KBM-7 (cell line): ENCODE data around the gene SYT2.
"Not testable (repeated sequence)": the region's sequence is repeated elsewhere in the genome, so short reads cannot be mapped to it uniquely, and the experiment has no call there.

ENCODE experiments used
- DNase-seq: peaks from one replicate; pipeline ENCODE4 v3.0.0-alpha.2; 2015
- in situ Hi-C: fragments of 300-500 bp; cut with MboI; formaldehyde crosslinking; loops from 2 replicates; pipeline ENCODE4 v1.14.3; 2020; ENCODE audit warnings: low sequenced_read_pairs, low pct_unique_long_range_greater_than_20kb, mixed read lengths

Gene SYT2

GRCh38 chr1:202586871-202587270, 123.4 kb downstream of the SYT2 start:
- in situ Hi-C loops, result no loop called here
- no peak for DNase-seq

DNA sequence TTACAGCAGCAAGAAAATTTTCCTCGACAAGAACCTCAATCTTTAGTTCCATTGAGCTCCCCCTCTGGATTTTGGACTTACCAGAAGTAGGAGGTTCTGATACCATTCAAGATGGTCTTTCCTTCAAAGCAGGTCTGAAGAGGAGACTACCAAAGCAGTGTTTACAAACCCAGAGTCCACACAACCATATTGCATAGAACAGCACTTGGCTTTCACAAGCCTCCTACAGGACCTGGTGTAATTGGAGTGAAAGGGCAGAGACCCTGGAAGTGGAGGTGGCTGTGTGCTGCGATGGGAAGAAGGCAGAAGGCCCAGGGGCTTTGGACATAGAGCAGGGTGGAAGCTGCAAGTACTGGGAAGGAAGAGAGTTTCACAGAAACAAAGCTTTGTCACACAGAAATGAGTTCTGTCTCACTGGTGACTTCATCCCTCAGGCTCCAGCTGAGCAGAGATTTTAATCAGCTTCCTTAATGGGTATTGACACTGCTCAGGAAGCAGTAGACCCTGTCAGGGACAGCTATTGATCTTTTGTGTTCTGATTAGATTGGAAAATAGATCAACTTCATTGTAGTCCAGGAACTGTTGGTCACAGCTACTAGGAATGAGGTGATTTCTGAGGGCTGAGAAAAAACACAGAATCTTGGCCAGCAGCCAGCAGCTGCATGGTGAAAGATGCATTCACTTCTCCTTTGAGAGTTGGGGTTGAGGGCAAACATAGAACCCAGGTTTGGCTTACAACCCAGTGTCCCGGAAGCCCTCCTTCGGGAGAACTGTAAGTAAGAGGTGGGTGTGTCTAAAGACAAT, 124.0 kb downstream of the SYT2 start:
- peak; percentile 26 for DNase-seq
- in situ Hi-C loops, result no loop called here

- DNase-seq, result no peak
- in situ Hi-C loops, result no loop called here
Measured at GRCh38 chr1:202585590-202585933, 124.7 kb downstream of the SYT2 start.

GRCh38 chr1:202584707-202585589, 125.3 kb downstream of the SYT2 start:
- no peak for DNase-seq
- in situ Hi-C loops, result no loop called here

DNA sequence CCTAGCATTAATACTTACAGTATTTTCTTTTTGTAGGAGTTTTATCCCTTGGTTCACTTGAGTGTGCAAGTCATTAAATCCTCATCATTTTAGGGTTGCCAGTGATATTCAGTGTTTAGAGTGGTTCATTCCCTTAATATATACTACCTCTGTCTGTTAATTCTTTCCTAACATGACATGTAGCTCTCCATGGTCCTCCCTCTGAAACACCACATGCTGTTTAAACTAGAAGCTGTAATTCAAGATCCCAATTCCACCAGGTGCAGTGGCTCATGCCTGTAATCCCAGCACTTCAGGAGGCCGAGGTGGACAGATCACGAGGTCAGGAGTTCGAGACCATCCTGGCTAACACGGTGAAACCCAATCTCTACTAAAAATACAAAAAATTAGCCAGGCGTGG, 127.9 kb downstream of the SYT2 start:
- in situ Hi-C loops, result not testable (repeated sequence)

DNA sequence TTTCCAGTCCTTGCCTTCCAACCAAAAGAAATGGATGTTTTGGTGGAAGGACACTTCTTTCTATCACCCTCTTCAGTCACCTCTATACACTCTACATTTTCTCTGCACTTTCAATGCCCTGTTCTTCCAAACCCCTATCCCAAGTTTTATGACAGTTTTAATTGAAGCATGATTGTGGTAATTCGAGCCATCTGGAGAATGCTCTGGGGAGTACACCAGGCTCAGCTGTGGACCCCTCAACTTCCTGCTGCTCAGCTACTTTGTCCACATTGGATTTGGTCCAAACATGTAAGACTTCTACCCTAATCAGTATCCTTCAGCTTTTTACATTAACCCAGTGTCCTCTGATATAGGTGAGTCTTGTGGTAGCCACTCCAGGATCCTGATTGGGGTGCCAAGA, 129.6 kb downstream of the SYT2 start:
- in situ Hi-C loops, result no loop called here
- no peak for DNase-seq

More for the DNA sequence above, 127.9 kb downstream of the SYT2 start:
- not testable (repeated sequence) for DNase-seq

- in situ Hi-C loops, result no loop called here
- DNase-seq, result no peak
Measured at GRCh38 chr1:202579806-202580205, 130.4 kb downstream of the SYT2 start.

DNA sequence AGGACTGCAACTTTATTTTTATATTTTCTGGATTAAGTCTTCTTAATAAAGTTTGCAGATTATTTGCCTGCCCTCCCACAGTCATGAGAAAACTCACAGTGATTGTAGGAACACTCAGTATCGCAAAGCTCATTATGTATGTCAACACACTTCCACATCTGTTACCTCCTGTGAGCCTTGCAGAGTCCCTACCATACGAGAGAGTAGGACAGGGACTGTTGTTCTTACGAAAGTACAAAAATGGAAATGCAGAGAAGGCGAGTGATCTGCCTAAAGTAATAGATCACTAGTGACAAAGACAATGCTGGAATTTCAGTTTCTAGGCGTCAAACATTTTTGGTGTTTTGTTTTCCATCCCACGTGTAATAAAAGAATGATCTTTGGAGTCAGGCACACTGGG, 131.7 kb downstream of the SYT2 start:
- in situ Hi-C loops, result no loop called here
- no peak for DNase-seq

DNA sequence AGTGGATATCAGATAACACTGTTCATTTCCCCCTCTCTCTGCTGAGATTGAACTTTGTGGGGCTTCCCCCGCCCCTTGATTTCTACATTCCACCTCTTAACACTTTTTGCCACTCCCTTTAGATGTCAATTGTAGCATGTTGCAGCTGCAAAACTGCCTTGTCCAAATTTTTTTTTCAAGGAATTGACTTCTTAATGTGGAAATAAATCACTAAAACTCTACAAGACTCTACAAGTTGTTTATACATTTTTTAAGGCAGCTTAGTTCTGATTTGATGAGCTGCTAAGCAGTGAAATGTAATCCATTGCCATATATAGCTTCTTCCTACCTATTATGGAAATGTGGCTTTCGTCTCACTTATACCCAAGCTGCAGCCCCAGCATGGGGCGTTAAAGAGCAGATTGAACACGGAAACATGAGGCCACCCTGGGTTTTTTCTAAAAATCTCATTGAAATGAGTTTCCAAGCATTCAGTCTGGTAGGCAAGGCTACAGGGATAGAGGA, 132.2 kb downstream of the SYT2 start:
- in situ Hi-C loops, result no loop called here
- DNase-seq, result no peak

DNA sequence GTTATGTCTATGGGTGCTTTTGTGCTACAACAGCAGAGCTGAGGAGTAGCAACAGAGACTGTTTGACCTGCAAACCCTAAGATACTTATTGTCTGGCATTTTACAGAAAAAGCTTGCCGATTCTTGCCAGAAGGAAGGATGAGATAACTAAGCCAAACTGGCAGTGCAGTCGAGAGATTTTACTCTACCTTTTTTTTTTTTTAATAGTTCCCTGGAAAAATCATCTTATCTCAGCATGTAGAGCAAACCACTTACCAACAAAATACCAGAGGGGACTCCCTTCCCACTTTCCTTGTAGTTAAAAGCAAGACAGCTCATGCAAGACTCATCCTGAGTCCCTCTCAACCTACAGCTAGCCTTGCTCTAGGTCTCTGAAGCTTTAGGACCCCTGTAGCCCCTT, 132.9 kb downstream of the SYT2 start:
- in situ Hi-C loops, result no loop called here
- no peak for DNase-seq

GRCh38 chr1:202576816-202577215, 133.4 kb downstream of the SYT2 start:
- no peak for DNase-seq
- in situ Hi-C loops, result no loop called here

DNA sequence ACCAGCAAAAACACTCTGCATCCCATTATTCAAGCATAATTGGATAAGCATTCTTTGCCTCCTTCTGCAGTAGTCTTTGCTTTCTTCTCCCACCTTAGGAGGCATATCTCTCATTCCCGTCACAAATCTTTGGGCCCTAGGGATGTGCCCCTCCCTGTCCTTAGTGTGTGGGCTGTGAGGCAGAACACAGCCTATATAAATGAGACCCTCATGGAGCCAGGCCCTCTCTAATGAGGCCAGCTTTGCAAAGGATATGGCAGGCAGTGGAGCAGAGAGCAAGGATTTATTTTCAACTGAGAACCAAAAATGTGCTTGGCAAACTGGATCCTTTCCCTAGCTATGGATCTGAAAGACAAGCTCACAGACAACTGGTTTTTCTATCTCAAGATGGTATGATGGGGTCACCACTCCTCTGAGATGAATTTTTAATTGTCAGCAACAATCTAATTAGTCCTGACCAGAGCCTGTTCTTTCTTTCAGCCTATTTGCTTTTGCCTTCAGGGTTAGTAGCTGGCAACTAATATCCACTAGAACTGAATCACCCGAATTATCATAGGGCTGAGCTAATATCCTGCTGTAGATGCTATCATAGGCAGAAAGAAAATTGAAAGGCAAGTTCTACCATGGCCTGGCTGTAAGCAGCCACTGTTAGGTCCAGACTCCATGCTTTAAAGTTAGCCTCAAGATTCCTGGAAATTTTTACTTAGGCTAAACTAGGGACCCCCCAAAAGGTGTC, 134.2 kb downstream of the SYT2 start:
- in situ Hi-C loops, result no loop called here
- DNase-seq, result no peak

GRCh38 chr1:202572867-202573266, 137.4 kb downstream of the SYT2 start:
- DNase-seq, result no peak
- in situ Hi-C loops, result no loop called here

- in situ Hi-C loops, result no loop called here
- DNase-seq, result peak; percentile 58
Measured at GRCh38 chr1:202571719-202572339, 138.4 kb downstream of the SYT2 start.

GRCh38 chr1:202569393-202570322, 140.6 kb downstream of the SYT2 start:
- in situ Hi-C loops, result no loop called here

DNA sequence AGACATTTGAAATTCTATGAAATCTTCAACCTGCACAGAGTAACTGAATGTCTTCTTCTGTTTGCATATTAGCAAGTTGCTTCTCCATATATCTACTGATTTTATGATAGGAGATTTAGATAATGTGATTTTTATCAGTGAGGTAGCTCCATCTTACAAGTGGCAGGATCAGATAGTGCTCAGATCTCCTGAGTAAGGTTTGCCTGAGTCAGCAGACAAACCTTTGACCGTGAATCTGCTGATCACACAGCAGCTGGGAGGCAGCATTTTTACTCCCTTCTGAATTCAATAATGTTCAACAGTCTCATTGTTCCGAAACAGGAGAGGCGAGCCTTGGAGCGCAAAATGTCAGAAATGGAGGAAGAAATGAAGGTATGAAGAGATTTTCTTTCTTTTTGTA, 141.4 kb downstream of the SYT2 start:
- no peak for DNase-seq
- in situ Hi-C loops, result no loop called here

More at GRCh38 chr1:202569393-202570322, 140.6 kb downstream of the SYT2 start:
- DNase-seq, result no peak

DNA sequence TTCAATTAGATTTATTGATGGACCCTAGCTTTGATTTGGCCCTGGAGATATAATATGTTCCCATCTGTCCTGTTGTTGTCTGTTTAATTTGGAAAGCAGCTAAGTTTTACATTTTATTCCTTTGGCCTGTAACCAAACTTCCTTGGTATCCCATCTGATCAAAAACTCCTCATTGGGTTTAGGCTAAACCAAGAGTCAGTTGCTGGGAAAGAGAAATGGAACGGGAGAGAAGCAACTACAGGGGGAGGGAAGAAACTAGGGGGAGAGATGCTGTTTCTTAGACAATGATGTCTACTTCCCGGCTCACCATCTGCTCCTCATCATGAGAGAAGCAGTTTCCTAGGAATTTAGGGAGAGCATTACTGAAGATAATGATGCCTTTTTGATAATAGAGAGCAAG, 141.8 kb downstream of the SYT2 start:
- DNase-seq, result no peak
- in situ Hi-C loops, result no loop called here

DNA sequence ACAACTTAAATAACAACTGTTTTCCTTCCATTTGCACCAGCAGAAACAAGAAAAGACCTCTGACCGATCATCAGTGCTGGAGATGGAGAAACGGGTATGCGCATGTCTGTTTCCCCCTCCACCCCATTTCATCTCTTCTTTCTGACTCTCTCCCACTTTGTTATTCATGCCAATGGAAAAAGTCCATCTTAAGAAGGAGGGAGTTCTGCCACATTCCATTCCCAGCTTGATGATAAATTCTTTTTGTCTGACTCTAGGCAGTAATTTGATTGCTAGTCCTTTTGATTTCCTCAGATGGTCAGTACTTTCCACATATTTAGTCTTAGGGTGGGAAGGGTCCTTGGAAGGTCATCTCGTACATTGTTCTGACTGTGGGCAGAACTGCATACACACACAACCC, 142.5 kb downstream of the SYT2 start:
- DNase-seq, result no peak
- in situ Hi-C loops, result no loop called here
